HG03558 (cell line): ENCODE results near the gene BST1.

ENCODE experiments used
- ATAC-seq: cut with Tn5 transposase; IDR thresholded peaks from one replicate; pipeline ENCODE4 v1.9.1; 2021; ENCODE audit warnings: moderate number of reproducible peaks; ENCODE audit not compliant: unreplicated experiment; ENCODE audit errors: extremely low read depth

BST1 gene

DNA sequence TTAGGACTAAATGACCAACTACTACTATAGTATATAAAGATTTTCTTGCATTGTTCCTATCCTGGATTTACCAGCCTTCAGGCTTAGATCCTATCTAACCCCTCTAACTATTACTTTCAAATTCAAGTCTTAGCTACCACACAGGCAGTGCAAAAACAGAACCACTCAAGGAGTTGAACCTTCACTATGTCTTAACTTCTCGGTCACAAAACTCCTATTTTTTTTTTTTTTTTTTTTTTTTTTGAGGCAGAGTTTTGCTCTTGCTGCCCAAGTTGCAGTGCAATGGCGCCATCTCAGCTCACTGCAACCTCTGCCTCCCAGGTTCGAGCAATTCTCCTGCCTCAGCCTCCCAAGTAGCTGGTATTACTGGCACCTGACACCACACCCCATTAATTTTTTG is 27.5 kb upstream of the BST1 start:
- ATAC-seq = no peak

- no peak for ATAC-seq
Observed at GRCh38 chr4:15676039-15676438, 26.8 kb upstream of the BST1 start.

DNA sequence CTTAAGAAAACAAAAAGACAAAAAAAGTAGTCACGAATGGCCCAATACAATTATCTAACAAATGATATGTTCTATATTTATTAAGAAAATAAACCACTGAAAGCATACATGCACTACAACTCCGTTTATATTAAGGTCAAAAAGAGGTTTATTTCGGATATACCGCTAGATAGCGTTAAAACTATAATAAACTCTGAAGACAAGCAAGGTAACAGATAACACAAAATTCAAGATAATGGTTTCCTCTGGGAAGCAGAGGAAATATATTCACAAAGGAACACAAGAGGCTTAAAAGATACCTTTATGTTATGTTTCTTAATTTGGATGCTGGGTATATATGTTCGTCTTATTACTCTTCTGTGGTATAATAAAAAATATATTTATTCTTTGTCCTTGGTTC is 26.0 kb upstream of the BST1 start:
- ATAC-seq = no peak

DNA sequence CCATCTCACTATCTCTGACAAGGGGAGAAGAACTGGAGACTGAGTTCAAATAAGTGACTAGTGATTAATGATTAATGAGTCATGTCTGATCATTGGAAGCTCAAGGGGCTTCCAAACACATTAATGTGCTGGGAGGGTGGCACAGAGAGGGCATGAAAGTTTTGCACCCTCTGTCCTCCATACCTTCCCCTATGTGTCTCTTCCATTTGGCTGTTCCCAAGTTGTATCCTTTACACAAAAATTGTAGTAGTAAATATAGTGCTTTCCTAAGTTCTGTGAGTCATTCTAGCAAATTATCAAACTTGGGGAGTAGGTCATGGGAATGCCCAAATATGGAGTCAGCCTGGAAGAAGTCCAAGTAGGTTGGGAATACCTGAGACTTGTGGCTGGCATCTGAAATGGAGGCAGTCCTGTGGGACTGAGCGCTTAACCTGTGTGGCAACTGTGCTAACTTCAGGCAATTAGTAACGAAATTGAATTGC is 25.3 kb upstream of the BST1 start:
- no peak for ATAC-seq

GRCh38 chr4:15681067-15681371 is 21.8 kb upstream of the BST1 start:
- ATAC-seq = no peak

DNA sequence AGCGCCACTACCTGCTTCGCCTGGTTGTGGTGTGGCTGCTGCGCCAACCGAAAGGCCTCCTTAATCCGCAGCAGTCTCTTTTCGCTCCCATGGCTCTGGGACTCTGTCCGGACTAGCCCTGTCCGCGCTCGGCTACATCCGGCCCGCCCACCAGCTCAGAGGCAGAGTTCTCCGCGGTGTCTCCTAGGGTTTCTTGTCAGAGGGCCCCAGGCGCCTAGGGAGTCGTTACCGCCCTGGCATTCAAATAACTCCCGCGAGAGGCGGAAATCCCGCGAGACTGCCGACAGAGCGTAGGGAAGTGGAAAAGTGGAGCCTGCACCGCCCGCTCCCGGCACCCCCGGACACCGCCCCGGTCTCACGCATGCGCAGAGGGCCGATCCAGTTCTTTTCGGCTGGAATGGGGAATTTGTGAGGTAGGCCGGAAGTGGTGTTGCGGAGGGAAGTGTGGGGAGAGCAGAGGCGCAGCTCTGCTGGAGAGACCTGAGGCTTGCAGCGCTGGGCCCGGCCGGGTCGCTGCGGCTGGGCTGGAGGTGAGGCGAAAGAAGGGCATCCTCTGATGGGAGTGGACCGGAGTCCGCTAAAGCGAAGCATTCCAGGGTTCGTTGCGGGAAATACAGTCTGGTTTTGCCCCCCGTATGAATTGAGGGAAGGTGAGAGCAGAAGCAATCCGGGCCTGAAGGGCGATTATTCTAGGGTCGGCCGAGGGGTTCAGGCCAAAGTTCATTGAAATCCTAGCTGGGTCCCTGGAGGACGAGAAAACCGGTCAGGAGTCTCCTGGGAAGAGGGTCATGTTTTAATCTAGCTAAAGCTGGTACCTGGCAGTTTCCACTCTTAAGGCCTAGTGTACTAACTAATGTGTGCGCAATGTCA is 21.3 kb upstream of the BST1 start, which contains the start of gene FAM200B:
Gene FAM200B, plus strand, starts transcription at position 456 of the 870 bp plus-strand sequence. CDS start 5,151 bp downstream, outside the sequence.
- ATAC-seq = peak; percentile 66

DNA sequence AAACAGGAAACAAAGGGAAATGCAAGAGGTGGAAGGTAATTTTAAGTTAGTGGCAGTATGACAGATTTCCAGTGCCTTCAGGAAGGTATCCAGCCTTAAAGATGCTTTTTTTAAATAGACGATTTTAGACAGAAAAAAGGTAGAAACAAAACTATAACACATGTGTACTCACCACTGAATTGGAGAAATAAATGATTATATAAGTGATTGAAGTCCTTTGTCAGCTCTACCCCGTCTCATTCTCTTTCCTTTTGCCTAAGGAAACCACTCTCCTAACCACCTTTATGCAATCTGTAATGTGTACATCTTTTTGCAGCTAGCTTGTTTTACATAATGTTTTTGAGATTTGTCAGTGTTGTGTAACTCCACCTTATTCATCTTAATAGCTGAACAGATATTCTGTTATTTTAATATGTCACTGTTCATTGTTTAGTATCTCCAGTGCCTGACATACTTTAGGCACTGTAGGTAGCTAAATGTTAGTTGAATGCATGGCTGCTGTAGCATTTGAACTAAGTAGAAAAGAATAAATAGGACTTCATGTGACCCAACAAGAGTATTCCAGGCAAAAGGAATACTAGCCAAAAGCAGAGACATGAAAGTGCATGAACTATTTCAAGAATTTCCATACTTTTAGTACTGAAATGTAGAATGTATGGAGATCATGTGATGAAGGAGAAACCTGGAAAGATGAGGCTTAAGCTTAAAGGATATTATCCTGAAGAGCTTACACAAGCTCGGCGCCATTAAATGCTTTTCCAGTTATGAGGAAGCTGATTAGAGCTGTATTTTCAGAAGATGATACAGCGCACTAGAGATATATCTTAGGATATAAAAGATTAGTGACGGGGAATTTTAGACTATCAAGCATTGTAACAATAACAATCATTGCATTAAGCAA is 20.4 kb upstream of the BST1 start:
- ATAC-seq = no peak

GRCh38 chr4:15683143-15683495 is 19.7 kb upstream of the BST1 start:
- no peak for ATAC-seq

- no peak for ATAC-seq
Observed at GRCh38 chr4:15684498-15684897, 18.4 kb upstream of the BST1 start.

DNA sequence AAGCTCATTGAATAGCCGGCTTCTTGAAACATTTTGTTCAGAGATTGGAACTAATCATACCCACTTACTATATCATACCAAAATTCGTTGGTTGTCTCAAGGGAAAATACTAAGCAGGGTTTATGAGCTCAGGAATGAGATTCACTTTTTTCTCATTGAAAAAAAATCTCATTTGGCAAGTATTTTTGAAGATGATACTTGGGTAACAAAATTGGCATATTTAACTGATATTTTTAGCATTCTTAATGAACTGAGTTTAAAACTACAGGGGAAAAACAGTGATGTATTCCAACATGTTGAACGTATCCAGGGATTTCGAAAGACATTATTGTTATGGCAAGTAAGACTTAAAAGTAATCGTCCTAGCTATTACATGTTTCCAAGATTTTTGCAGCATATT is 14.8 kb upstream of the BST1 start:
- ATAC-seq = no peak

DNA sequence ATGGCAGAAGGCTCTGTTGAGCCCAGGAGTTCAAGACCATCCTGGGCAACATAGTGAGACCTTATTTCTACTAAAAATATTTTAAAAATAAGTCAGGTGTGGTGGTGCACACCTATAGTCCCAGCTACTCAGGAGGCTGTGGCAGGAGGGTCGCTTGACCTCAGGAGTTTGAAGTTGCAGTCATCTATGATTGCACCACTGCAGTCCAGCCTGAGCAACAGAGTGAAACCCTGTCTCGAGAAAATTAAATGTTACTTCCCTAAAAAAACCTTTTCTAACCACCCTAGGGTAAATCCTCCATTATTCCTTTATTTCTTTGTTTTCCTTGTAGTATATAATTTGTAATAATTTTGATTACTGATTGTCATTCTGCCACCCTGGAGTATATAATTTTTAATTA is 13.3 kb upstream of the BST1 start:
- ATAC-seq = no peak

- ATAC-seq = no peak
Observed at GRCh38 chr4:15690020-15690809, 12.7 kb upstream of the BST1 start.

DNA sequence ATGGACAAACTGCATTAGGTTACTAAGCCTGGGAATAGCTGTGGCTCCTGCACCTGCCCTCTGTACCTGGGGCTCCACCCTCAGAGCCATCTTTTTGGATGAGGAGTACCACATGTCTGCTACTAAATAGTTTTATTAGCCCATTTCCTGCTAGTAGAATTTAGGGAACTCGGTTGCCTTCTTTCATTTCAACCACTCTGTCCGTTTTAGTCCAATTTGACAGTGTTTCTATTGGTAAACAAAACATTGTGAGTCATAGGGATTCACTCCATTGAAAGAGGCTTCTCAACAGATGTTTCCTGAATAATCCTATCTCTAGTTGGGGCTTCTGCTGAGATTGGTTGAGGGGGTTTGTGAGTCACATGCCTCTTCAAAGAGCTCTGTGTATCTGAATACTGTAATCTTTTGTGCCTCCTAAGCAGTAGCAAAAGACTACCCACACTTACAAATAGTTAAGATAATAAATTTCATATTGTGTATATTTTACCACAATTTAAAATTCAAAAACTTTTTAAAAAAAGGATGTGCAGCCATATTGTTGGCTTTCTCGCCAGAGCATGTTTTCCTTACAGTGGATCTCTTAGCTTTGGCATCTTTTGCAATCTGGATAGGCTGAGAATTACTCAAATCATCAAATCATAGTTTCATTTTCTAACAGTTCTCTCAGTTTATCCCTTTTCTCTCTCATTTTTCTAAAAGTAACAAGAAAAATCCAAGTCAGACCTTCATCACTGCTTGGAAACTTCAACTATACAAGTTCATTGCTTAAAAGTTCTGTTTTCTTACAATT is 11.3 kb upstream of the BST1 start:
- no peak for ATAC-seq

GRCh38 chr4:15692602-15693001 is 10.3 kb upstream of the BST1 start:
- ATAC-seq = no peak

- no peak for ATAC-seq
Observed at GRCh38 chr4:15694431-15694830, 8.4 kb upstream of the BST1 start.

- no peak for ATAC-seq
Observed at GRCh38 chr4:15695240-15695699, 7.6 kb upstream of the BST1 start.

DNA sequence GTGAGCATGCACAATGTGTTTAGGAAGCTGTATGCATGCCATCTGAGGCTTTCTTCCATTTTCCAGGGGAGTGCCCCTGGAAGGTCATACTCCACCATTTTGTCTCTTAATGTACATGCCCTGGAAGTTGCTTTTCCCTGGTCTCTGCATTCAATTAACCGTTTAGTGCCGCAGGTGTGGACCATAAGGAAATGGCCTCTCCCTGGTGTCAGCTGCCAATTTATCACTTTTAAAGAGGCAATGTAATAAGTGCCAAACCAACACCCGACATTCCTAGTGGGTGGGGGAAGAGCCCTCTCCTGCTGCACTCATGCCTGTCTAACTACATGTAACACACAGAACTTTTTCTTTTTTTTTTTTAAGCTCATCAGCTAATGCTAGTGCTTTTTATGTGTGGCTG is 7.1 kb upstream of the BST1 start:
- no peak for ATAC-seq

DNA sequence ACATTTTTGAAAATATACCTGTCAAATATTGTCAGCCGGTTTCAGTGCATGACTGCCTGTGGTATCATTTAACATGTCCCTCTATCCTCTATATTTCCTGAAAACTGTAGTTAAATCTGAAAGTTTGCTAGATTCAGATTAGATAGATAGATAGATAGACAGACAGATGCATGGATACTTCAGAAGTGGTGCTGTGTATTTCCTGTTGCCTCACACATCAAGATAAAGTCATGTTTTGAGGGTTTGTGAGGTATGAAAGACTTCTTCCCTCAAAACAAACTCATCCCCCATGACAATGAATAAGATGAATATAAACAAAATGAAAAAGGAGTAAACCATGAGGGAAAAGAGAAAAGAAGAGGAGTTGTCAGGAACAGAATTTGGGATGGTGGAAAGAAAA is 6.0 kb upstream of the BST1 start:
- ATAC-seq = no peak

DNA sequence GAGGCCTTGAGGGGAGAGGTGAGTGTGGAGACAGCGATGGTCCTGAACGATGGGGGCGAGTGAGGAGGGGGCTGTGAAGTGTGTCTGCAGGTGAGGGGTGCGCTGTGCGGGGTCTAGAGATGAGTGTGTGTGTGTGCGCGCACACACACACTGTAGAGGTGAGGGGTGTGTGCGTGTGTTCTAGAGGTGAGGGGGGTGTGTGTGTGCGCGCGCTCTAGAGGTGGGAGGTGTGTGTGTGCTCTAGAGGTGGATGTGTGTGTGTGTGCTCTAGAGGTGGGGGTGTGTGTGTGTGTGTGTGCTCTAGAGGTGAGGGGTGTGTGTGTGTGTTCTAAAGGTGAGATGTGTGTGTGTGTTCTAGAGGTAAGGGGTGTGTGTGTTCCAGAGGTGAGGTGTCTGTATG is 574 bp downstream of the BST1 start:
- ATAC-seq = no peak

DNA sequence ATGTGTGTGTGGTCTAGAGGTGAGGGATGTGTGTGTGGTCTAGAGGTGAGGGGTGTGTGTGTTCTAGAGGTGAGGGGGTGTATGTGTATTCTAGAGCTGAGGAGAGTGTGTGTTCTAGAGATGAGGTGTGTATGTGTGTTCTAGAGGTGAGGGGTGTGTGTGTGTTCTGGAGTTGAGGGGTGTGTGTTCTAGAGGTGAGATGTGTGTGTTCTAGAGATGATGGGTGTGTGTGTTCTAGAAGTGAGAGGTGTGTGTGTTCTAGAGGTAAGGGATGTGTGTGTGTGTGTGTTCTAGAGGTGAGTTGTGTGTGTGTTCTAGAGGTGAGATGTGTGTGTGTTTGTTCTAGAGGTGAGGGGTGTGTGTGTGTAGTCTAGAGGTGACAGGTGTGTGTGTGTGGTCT is 1.3 kb downstream of the BST1 start:
- no peak for ATAC-seq
